ENCODE measurements around the gene CUTA.
A peak's percentile ranks its signal among the peaks of the same experiment; 100 is the strongest.

The CUTA gene

GRCh38 chr6:33455051-33455450 is 37.1 kb upstream of the CUTA start:
- Histone ChIP-seq H3K9me2 (replicated peaks; ENCODE audit: low read depth, low read length) (no peaks in the 10 kb centered on the region), H3K9me3 (ENCODE audit: insufficient read depth, low read depth, low read length) (no peaks in the 10 kb centered on the region), H3F3A (ENCODE audit: low read depth) (no peaks in the 10 kb centered on the region), H3K36me3 (ENCODE audit: insufficient read depth, low read length) (no peaks in the 10 kb centered on the region), H3K27me3 (ENCODE audit: insufficient read depth, low read length, poor library complexity, severe bottlenecking) (no peaks in the 10 kb centered on the region), H3K79me2 (ENCODE audit: insufficient read depth, low read length) (peaks cover 15% of the 10 kb centered on the region), H3K4me2 (ENCODE audit: low read depth, low read length, poor library complexity, severe bottlenecking) (peak overlapping the region; percentile 87), H3K4me1 (ENCODE audit: insufficient read depth, low read length, poor library complexity, severe bottlenecking) (peaks cover 10% of the 10 kb centered on the region), H4K20me1 (ENCODE audit: insufficient read depth, low read length, poor library complexity, severe bottlenecking) (no peaks in the 10 kb centered on the region), H2AFZ (ENCODE audit: low read length) (no peak overlapping the region), H3K4me3 (ENCODE audit: low read length, poor library complexity, severe bottlenecking) (peak overlapping the region; percentile 94), H3K9ac (ENCODE audit: low read depth, low read length, poor library complexity, severe bottlenecking) (peak overlapping the region; percentile 79)
- no peak for TF ChIP-seq CTCF (conservative IDR thresholded peaks at IDR 0.05; ENCODE audit: low read length)

- H3K4me2 ChIP-seq (ENCODE audit: low read depth, low read length, poor library complexity, severe bottlenecking) = peak within 1 kb of the TSS; percentile 88
- peaks cover 15% of the 10 kb centered on the region for H3K79me2 ChIP-seq (ENCODE audit: insufficient read depth, low read length)
- H3K4me1 ChIP-seq (ENCODE audit: insufficient read depth, low read length, poor library complexity, severe bottlenecking) = peaks cover 10% of the 10 kb centered on the region
- no peaks in the 10 kb centered on the region for H4K20me1 ChIP-seq (ENCODE audit: insufficient read depth, low read length, poor library complexity, severe bottlenecking)
- no peaks in the 10 kb centered on the region for H3K9me2 ChIP-seq (replicated peaks; ENCODE audit: low read depth, low read length)
- peak within 1 kb of the TSS; percentile 90 for H2AFZ ChIP-seq (ENCODE audit: low read length)
- H3K36me3 ChIP-seq (ENCODE audit: insufficient read depth, low read length) = no peaks in the 10 kb centered on the region
- H3K9ac ChIP-seq (ENCODE audit: low read depth, low read length, poor library complexity, severe bottlenecking) = peak within 1 kb of the TSS; percentile 79
- no peaks in the 10 kb centered on the region for H3K27me3 ChIP-seq (ENCODE audit: insufficient read depth, low read length, poor library complexity, severe bottlenecking)
- H3K4me3 ChIP-seq (ENCODE audit: low read length, poor library complexity, severe bottlenecking) = peak within 1 kb of the TSS; percentile 94
- H3K9me3 ChIP-seq (ENCODE audit: insufficient read depth, low read depth, low read length) = no peaks in the 10 kb centered on the region
- TF ChIP-seq CTCF (conservative IDR thresholded peaks at IDR 0.05; ENCODE audit: low read length) (no peak), EZH2phosphoT487 (IDR thresholded peaks at IDR 0.05; ENCODE audit: borderline replicate concordance) (no peak)
- no peaks in the 10 kb centered on the region for H3F3A ChIP-seq (ENCODE audit: low read depth)
These were observed 36.4 kb upstream of the CUTA start, which contains the start of gene ZBTB9 for GRCh38 chr6:33454009-33454946. Gene ZBTB9, plus strand, starts transcription at chr6:33454576. Its CDS starts 525 bp downstream, at chr6:33455101.

GRCh38 chr6:33453393-33454008 is 35.6 kb upstream of the CUTA start:
- Histone ChIP-seq H3K79me2 (ENCODE audit: insufficient read depth, low read length) (peaks cover 15% of the 10 kb centered on the region), H3F3A (ENCODE audit: low read depth) (no peaks in the 10 kb centered on the region), H3K4me1 (ENCODE audit: insufficient read depth, low read length, poor library complexity, severe bottlenecking) (peaks cover 10% of the 10 kb centered on the region), H3K9me2 (replicated peaks; ENCODE audit: low read depth, low read length) (no peaks in the 10 kb centered on the region), H3K9ac (ENCODE audit: low read depth, low read length, poor library complexity, severe bottlenecking) (peak overlapping the region; percentile 79), H4K20me1 (ENCODE audit: insufficient read depth, low read length, poor library complexity, severe bottlenecking) (no peaks in the 10 kb centered on the region), H3K9me3 (ENCODE audit: insufficient read depth, low read depth, low read length) (no peaks in the 10 kb centered on the region), H3K27me3 (ENCODE audit: insufficient read depth, low read length, poor library complexity, severe bottlenecking) (no peaks in the 10 kb centered on the region), H2AFZ (ENCODE audit: low read length) (peak overlapping the region; percentile 69; the same call in 1 of the 2 replicates), H3K4me3 (ENCODE audit: low read length, poor library complexity, severe bottlenecking) (peak overlapping the region; percentile 94), H3K36me3 (ENCODE audit: insufficient read depth, low read length) (no peaks in the 10 kb centered on the region), H3K4me2 (ENCODE audit: low read depth, low read length, poor library complexity, severe bottlenecking) (peak overlapping the region; percentile 88)
- TF ChIP-seq EZH2phosphoT487 (IDR thresholded peaks at IDR 0.05; ENCODE audit: borderline replicate concordance) (no peak), CTCF (conservative IDR thresholded peaks at IDR 0.05; ENCODE audit: low read length) (no peak)
